Measurements from ENCODE around the gene SASH1. TPM values are rescaled to one million over a fixed set of nuclear protein-coding genes. Genes with fewer than 3 reads are reported as not detected.

Gene SASH1
- polyA plus RNA-seq, 1 experiment: 27.0 TPM

GRCh38 chr6:148566664-148567350 is 224.2 kb downstream of the SASH1 start:
- ChIA-PET POLR2A (interaction anchor here (1.0 kb wide), 1 partner anchor 36 kb away, joined by 3 read pairs; no protein-coding TSS in a partner anchor), CTCF (no interaction called here)
- H3K27me3 ChIP-seq (ENCODE audit: control insufficient read depth, insufficient read depth, low read length): no peaks in the 10 kb centered on the region
- DNase-seq (ENCODE audit: low read depth, low spot score): no peak
- H3K9me3 ChIP-seq (ENCODE audit: control insufficient read depth, insufficient read depth, low read length): no peaks in the 10 kb centered on the region
- H3K27ac ChIP-seq (ENCODE audit: low read depth, low read length): peak overlapping the region; percentile 83
- no peak for TF ChIP-seq CTCF (IDR thresholded peaks at IDR 0.05; ENCODE audit: low read depth, low read length)
- no peak overlapping the region; the same call in 1 of the 2 replicates for H3K4me3 ChIP-seq (ENCODE audit: low read depth, low read length)

GRCh38 chr6:148570456-148570855 is 227.8 kb downstream of the SASH1 start:
- no peak for TF ChIP-seq CTCF (IDR thresholded peaks at IDR 0.05; ENCODE audit: low read depth, low read length)
- Histone ChIP-seq H3K27ac (ENCODE audit: low read depth, low read length) (no peak overlapping the region), H3K27me3 (ENCODE audit: control insufficient read depth, insufficient read depth, low read length) (no peaks in the 10 kb centered on the region), H3K9me3 (ENCODE audit: control insufficient read depth, insufficient read depth, low read length) (no peaks in the 10 kb centered on the region), H3K4me3 (ENCODE audit: low read depth, low read length) (no peak overlapping the region)
- ChIA-PET CTCF (interaction anchor here (1.0 to 2.1 kb wide), 2 partner anchors 8 to 13 kb away, joined by 4 to 11 read pairs; no protein-coding TSS in a partner anchor), POLR2A (no interaction called here)
- no peak for DNase-seq (ENCODE audit: low read depth, low spot score)

GRCh38 chr6:148572676-148573335 is 230.2 kb downstream of the SASH1 start:
- ChIA-PET POLR2A (no interaction called here), CTCF (interaction anchor here (0.8 to 2.1 kb wide), 2 partner anchors 13 to 376 kb away, joined by 3 to 8 read pairs; no protein-coding TSS in a partner anchor)
- Histone ChIP-seq H3K27ac (ENCODE audit: low read depth, low read length) (no peak overlapping the region), H3K27me3 (ENCODE audit: control insufficient read depth, insufficient read depth, low read length) (no peaks in the 10 kb centered on the region), H3K9me3 (ENCODE audit: control insufficient read depth, insufficient read depth, low read length) (no peaks in the 10 kb centered on the region), H3K4me3 (ENCODE audit: low read depth, low read length) (no peak overlapping the region)
- no peak for DNase-seq (ENCODE audit: low read depth, low spot score)
- TF ChIP-seq CTCF (IDR thresholded peaks at IDR 0.05; ENCODE audit: low read depth, low read length): no peak

- no peak for DNase-seq (ENCODE audit: low read depth, low spot score)
- Histone ChIP-seq H3K27me3 (ENCODE audit: control insufficient read depth, insufficient read depth, low read length) (no peaks in the 10 kb centered on the region), H3K9me3 (ENCODE audit: control insufficient read depth, insufficient read depth, low read length) (no peaks in the 10 kb centered on the region), H3K4me3 (ENCODE audit: low read depth, low read length) (no peak overlapping the region), H3K27ac (ENCODE audit: low read depth, low read length) (no peak overlapping the region)
- ChIA-PET POLR2A (no interaction called here), CTCF (interaction anchor here (0.6 to 2.1 kb wide), 2 partner anchors 14 to 365 kb away, joined by 4 to 8 read pairs; no protein-coding TSS in a partner anchor)
- no peak for TF ChIP-seq CTCF (IDR thresholded peaks at IDR 0.05; ENCODE audit: low read depth, low read length)
These were observed 231.3 kb downstream of the SASH1 start for GRCh38 chr6:148573922-148574321.
